NCI-H146 (cell line): ENCODE results near the gene RTN4RL2.

Experiments
- DNase-seq: peaks from one replicate; lab custom pipeline; 2025; lab: John Stamatoyannopoulos, UW

The RTN4RL2 gene

DNA sequence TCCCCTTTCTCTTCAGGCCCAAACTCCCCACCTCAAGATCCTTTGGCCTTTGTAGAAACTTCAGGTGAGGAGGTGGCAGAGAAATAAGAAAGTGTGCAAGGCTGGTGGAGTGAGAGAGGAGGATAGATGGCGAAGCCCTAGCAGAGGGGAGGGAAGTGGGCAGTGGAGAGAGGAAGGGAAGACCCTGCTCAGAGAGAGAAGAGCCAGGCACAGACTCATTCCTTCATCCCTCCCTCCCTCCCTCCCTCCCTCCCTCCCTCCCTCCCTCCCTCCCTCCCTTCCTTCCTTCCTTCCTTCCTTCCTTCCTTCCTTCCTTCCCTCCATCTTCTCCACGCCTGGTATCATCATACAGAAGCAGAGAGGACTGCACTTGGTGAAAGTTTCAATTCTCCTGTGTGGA, 21.0 kb downstream of the RTN4RL2 start:
- no peak for DNase-seq

DNA sequence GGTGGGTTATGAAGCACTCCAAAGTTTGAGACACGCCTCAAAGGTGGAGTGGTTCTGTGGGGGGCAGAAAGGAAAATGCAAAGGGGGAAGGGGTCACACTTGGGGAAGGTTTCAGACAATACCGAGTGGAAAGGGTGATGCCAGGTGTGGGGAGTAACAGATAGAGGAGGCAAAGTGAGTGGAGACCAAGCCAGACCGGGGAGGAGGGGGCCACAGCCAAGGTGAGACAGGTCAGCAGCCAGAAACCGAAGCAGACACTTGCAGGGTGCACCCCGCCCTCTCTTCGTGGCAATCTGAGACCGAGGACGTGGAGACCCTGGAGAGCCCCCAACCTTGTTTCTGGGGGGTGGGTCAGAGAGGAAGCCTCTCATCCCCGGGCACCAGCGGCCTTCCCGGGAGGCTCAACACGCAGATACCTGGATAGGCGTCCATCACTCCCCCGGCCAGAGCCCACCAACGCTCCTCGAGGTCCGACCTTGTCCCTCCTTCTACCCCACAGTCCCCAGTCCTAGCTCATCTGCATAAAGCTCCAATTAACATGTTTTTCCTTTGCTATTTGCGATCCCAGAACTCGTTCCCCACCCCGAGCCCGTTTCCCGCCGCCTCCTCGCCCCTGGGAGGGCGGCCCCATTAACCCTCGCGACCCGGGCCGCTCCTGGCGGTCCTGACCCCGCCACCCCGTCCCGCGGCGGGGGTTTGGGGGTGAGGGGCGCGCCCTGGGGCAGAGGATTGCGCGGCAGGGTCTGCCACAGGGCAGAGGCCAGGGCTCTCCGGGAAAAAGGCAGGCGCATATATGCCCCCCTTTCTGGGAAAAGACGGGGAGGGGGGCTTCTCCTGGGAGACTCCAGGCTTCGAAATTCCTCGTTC, 21.8 kb downstream of the RTN4RL2 start:
- no peak for DNase-seq

DNA sequence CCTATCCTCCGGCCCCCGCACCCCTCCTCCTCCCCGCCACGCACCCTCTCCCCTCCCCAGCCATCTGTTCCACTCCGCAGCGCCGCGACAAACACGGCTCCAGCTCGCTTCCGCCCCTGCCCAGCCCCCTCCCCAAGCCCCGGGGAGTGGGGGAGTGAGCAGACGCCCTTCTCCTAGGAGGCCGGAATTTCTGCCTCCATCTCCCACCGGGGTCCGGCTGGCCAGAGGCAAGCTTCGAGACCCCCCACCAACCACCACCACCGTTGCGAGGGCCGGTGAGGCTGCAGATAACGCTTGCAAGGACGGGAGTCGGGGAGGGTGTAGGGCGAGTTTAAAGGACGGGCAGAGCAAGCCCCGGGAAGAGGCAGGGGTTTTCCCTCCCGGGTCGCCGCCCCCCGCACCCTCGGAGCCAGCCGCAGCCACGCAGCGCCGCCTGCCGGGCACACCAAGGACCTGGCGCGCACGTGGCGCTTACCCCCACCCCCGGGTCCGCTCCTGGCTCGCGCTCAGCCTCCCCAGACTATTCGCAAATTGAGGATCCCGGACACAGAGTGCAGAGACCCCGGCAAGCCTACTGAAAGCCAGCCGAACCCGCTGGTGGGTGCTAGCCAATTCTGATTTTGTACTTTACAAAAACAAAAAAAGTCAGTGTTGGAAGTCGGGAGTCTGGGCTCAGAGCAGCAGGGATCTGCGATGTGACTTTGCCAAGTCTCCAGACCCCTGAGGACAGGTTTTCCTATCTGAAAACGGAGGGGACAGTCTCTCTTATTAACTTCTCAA, 22.6 kb downstream of the RTN4RL2 start:
- peak; percentile 67 for DNase-seq

DNA sequence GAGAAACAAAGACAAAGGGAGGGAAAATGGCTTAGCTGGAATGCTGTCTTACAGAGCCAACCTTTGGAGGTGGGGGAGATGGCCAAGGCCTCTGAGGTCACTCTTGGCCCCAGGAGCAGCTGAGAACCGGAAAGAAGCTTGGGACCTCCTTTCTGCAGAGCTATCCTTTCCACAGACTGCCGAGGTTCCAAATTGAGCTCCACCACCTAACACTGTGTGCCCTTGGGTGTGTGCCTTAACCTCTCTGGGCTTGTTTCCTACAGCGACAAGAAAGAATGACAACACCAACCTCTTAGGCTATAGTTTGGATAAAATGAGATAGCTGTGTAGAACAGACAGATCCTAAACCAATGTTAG, 23.2 kb downstream of the RTN4RL2 start:
- DNase-seq = no peak

DNA sequence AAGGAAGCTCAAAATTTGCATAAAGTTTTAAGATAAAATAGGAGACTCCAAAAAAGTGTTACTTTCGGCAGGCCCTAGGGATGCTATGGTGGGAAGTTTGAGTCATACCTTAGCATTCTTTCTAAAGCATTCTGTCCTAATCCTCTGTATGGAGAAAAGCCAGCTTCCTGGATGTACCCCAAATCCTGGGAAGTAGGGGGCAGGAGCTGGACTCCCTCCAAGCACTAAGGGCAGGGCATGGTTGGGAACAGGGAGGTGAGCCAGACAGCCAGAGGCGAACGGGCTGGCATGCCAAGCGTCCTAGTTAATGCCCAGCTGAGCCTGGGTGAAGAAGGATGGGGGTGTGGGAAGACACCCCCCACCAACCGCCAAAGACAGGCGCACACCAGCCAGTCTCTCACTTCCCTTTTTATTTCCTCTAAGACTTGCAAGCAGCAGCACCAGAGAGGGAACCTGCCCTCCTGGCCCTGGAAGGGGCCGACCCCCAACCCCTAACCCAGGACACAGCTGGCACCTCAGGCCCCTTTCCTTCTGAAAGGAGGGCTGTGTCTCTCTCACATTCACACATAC, 23.9 kb downstream of the RTN4RL2 start:
- no peak for DNase-seq

DNA sequence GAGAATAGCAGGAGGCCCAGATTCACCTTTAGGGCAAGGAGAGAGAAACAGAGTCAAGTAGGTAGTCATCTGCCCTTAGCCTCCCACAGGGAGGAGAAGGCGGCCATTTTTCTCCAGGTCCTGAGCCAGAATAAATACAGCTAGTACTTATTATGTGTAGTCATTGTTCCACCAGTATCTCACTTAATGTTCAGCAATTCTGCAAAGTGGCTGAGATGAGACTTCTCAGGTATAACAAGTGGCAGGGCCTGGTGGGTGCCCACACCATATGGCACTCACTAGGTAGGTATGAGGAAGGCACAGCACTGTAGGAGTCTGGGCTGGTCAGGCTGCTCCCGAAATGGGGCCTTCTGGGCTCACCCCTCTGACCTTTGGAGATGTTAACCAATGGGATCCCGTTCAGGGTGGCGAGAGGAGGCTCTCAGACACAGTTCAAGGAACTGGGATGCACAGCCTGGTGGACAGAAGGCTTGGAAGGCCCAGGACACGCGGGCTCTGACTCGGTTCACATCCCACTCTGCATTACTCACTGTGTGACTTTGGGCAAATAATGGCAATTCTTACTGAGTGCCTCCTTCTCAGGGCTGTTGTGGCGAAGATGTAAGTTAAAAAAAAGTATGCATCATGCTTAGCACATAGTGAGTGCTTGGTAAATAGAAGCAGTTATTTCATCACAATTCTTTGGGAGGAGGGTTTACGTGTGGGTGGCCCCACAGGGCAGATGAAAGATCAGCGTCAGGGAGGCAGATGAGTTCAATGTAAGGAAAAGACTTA, 25.1 kb downstream of the RTN4RL2 start:
- DNase-seq = no peak

DNA sequence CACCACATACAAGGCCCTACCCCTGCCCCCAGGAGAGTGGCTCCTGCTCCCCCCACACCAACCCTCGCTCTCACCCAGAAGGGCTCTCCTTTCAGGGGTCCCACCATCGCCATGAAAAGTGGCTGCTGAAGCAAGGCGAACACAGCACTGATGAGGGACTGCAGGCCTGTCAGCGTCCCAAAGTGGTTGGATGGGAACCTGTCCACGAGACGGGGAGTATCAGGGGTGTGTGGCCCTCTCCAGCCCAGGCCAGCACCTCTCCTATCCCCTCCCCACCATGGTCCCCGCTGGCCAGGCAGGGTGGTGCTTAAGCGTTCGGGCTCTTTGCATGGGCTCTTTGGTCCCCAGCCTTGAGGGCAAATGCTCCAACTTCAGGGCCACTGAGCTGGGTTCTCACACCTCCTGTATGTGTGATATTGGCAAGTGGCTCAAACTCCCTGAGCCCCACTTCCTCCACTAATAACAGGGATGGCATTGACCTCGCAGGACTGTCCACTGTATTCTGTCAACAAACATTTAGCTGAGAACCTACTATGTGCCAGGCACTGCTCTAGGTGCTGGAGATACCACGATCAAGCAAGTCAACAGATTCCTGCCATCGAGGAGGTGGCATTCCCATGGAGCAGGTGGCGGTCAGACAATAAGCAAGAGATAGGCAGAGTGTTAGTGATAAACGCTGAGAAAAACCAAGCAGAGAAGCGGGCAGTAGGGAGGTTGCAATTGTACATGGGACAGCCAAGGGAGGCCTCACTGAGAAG, 26.9 kb downstream of the RTN4RL2 start:
- no peak for DNase-seq

DNA sequence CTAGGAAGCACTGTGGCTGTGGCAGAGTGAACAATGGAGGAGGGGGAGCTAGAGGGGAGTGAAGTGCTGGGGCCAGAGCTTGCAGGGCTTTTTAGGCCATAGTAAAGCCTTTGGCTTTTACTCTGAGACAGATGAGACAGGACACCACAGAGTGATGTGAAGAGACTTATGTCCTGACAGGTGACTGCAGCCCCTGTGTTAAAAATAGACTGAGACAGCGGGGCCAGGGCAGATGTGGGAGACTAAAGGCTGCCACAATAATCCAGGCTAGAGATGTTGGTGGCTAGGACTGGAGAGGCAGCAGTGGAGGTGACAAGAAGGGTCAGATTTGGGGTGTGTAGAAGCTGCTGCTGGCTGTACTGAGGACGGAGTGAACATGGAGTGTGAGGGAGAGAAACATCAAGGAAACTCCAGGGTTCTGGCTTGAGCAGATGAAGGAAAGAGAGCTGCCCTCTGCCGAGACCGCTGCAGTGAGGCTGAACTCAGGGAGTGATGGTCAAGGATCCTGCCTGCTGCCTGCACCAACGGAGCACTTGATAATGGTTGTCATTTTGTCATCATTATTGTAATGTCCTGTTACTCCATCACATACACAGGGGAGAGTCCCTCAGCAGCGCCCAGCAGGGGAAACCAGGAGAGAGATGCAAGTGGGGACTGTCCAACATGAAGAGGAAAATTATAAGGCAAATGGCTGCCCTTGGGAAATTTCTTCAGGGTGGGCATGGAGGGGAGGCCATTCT, 27.8 kb downstream of the RTN4RL2 start:
- no peak for DNase-seq

DNA sequence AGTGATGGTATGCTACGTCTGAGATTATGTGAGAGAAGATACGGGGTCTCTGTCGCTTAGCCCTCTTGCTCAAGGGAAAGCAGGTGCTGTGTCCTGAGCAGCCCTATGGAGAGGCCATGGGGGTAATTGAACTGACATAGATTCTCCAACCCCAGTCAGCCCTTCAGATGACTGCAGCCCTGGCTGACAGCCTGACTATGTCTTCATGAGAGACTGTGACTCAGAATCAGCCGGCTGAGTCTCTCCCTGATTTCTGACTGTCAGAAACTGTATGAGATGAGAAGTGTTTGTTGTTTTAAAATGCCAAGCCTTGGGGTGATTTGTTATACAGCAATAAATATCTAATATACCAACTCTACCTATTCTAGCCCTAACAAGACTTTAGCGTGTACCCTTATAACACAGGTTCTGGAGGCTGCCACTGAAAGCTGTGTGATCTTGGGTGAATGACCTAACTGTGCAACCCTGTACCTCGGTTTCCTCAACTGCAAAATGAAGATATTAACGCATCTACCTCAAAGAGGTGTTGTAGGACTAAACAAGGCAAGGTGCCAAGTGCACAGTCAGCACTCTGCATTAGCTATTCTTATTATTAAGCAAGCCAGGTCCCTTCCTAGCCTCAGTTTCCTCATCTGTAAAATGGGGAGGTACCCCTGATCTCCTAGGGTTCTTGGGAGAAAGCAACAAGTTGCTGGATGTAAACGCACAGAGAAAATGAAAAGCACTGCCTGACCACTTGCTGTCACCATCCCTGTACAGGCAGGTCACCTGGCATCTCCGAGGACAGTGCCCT, 30.3 kb downstream of the RTN4RL2 start:
- DNase-seq = no peak

DNA sequence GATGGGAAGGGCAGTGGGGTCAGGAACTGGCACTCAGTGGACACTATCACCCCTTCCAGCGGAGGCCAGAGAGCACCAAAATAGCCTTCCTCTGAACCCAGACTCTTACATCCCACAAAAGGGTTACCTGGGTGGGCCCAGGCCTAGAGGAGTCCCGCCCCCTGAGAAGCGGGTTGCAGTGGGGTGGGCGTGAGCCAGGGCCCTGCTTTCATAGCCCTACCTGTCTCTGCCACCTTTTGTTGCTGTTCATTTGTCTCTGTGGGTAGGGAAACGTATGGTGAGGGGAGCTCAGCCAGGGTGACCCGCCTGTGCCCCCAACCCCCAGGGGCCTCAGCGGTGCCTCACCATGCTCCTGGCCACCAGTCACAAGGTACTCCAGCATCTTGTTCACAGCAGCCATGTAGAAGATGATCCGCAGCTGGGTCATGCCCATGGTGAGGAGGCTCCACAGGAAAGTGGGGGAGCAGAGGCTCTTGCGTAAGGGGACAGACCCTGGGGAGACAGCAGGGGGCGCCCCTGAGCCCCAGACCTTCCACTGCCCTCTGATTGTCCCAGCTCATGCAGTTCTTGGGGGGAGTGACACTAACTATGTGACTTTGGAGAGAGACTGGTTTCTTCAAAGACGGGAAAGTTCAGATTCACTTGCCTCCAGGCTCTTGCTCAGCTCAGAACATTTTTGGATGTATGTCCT, 31.2 kb downstream of the RTN4RL2 start:
- no peak for DNase-seq

DNA sequence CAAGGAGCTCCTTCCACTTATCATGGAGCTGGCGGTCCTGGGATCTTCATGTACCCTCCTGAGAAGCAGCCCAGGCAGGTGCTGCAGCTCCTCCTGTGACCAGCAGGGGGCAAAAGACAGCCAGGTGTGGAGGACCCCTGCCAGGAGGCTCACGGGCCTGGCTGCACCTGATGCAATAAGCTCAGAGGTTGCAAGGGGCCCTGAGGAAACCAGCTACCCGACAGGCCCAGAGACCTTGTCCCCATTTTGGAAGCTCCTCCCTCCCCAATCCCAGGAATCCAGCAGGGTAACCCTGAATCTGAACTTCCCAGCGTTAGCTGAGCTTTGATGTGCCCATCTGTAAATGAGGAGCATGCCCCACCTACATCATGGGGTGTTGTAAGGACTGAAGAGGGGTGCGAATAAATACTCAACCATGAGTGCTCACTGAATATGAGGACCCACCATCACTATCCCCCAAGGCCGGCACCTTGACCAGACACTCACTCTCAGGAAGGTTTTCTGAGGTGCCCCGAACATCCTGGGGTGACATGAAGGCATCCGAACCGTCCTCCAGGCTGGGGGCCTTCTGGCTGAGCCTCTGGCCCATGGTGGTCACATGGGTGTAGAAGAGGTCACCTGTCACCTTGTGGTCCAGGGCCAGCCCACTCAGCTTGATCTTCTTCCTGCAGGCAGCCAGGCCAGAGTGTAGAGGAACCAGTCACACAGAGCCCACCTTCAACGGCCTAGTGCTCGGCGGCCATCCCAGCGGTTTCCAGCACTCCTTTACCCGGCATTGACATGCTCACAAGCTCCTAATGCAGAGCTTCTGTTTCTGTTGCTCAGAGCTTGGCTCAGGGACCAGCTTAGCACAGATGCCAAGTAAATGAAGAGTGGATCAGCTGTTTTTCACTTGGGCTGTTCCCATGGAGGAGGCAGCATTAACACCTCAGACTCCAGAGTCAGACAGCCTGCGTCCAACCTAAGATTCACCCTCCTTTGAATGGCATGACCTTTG, 33.5 kb downstream of the RTN4RL2 start:
- peak; percentile 72 for DNase-seq

DNA sequence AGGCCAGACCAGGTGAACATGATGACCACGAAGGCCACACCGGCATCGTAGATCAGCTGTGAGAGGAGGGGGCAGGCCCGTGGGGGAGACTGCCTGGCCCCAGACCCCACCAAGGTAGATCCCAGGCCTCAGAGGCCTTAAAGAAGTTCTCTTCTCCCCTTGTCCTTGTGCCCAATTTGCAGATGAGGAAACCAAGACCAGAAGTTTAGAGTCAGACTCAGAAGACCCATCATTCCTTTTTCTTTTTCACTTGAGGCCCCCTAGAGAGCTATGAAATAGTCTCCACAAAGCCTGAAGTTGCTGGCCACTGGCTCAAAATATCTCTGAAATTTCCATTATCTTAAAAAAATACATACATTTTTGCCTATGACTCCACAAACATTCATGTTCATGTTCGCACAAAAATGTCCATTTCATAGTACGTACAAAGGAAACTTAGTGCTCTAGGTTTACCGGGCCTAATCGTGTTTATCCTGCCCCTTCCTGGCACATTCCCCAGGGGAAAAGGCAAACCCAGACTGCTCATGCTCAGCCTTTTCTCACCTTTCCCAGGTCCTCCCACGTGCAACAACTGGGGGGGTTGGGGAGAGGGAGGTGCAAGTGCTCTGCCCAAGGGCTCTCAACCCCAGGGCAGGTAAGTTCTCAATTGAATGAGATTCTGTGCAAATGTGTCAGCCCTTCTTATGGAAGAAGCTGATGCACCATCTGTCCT, 35.9 kb downstream of the RTN4RL2 start:
- DNase-seq = no peak

DNA sequence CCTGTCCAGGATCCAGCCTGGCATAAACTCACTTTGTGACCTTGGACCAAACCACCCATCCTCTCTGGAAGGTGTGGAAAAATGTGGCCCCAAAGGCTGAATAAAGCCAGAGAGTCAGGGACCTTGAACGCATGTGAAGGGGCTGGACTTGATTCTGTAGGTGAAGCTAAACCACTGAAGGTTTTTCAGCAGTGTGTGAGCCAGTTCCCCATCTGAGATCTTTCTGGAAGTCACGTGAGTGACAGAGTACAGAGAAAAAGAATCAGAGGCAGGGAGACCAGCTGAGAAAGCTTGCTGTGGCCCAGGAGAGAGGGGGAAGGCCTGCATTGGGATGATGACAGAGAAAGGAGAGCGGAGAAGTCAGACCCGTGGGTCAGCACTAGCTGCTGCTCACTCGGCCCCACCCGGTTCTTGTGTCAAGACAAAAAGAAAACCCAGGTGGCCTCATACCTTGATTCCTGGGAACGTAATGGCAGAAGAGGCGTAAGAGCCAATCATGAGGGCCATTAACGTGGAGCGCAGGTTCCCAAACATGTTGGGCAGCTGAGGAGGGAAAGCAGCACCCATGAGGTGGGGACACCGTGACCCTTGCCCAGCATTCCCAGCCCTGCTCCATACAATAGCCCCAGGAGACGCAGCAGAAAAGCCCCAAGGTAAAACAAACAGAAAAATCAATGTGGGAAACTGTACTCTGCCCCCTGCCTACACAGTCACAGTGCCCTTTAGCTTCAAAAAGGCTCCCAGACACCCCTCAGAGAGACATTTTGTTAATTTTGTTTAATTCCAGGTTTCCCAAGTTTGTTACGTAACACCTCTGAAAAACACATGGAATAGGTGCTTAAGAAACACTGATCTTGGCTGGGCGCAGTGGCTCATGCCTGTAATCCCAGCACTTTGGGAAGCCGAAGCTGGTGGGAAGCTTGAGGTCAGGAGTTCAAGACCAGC, 37.2 kb downstream of the RTN4RL2 start:
- peak; percentile 79 for DNase-seq

DNA sequence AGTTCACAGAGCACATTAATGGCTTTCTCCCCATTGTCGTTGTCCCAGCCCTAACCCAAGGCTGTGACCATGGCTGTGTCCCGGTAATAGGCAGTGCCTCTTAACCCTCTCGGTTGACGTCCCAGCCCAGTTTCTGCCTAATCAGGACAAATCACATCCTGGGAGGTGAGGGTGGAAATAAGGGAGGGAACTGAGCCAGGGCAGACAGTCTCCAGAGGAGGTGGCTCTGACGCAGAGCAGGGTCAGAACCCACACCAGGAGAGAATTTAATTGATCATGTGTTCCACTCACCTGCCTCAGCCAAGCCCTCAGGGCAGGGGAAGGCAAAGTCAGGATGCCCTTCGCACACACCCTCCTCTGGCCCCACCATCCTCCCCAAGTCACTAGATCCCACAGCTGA, 38.2 kb downstream of the RTN4RL2 start:
- peak; percentile 40 for DNase-seq

DNA sequence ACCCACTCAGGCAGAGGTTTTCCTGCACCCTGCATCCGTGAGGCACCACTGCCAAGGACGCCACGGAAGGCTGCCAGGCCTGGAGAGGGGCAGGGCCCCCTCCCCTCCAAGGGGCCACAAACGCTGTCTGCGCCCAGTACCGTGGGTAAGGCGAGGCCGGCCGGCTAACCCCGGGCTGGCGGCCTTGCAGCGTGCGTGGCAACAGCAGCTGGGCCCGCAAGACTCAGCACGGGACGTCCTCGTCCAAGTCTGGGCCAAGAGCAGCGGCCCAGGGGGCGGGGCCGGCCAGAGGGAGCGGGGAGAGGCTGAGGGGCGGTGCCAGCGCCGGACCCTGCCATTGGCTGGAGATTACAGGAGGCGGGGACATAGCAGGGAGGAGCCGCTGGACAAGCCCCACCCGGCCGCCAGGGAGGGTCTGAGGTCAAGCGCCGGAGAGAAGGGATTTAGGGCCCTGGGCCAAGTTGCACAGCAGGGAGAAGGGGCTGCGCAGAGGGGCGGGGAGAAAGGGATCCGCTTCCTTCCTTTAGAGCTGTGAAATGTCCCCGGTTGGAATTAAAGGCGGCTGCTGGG, 39.2 kb downstream of the RTN4RL2 start:
- no peak for DNase-seq

DNA sequence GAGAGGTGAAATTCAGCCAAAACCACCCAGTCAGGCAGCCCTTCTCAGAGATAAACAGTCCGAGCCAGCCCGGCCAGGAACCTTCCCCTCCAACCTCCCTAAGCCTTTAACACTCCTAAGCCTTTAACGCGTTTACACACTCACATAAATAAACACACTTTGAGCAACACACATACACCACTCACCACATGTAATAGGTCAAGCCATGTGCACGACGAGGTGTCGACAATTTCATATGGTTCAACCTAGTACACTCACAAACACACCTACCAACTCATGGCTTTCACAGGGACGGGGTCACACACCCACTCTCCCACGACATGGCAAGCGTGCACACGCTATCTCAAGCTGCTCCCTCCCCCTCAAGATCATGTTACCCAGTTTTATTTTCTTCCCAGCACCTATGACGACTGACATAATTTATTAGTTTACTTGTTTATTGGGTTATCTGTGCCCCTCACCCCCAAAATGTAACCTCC, 39.7 kb downstream of the RTN4RL2 start:
- no peak for DNase-seq
